ENCODE results near the gene NPAS3.

Gene NPAS3

GRCh38 chr14:33016613-33017012 lies 77.9 kb downstream of the NPAS3 start:
- DNase-seq: no peak

GRCh38 chr14:33017016-33017415 lies 78.3 kb downstream of the NPAS3 start:
- DNase-seq: no peak

- no peak for DNase-seq
Measured at GRCh38 chr14:33019346-33019745, 80.7 kb downstream of the NPAS3 start.

- DNase-seq: no peak
Measured at GRCh38 chr14:33026850-33027430, 88.3 kb downstream of the NPAS3 start.

- DNase-seq: no peak
Measured at GRCh38 chr14:33029511-33029910, 90.8 kb downstream of the NPAS3 start.

- DNase-seq: no peak
Measured at GRCh38 chr14:33030386-33030785, 91.7 kb downstream of the NPAS3 start.

- DNase-seq: no peak
Measured at GRCh38 chr14:33035416-33036194, 96.9 kb downstream of the NPAS3 start.

GRCh38 chr14:33039311-33039710 lies 100.6 kb downstream of the NPAS3 start:
- no peak for DNase-seq

- no peak for DNase-seq
Measured at GRCh38 chr14:33040372-33041140, 101.9 kb downstream of the NPAS3 start.

GRCh38 chr14:33042591-33042990 lies 103.9 kb downstream of the NPAS3 start:
- DNase-seq: no peak

GRCh38 chr14:33045760-33046159 lies 107.1 kb downstream of the NPAS3 start:
- DNase-seq: no peak

GRCh38 chr14:33052943-33053342 lies 114.3 kb downstream of the NPAS3 start:
- no peak for DNase-seq

GRCh38 chr14:33056213-33056612 lies 117.5 kb downstream of the NPAS3 start:
- DNase-seq: no peak

- no peak for DNase-seq
Measured at GRCh38 chr14:33057585-33057984, 118.9 kb downstream of the NPAS3 start.

- no peak for DNase-seq
Measured at GRCh38 chr14:33061667-33062325, 123.1 kb downstream of the NPAS3 start.

GRCh38 chr14:33062476-33062875 lies 123.8 kb downstream of the NPAS3 start:
- no peak for DNase-seq

GRCh38 chr14:33062881-33063280 lies 124.2 kb downstream of the NPAS3 start:
- no peak for DNase-seq

- DNase-seq: no peak
Measured at GRCh38 chr14:33063521-33063920, 124.8 kb downstream of the NPAS3 start.

GRCh38 chr14:33065634-33066033 lies 127.0 kb downstream of the NPAS3 start:
- DNase-seq: no peak

GRCh38 chr14:33068040-33068439 lies 129.4 kb downstream of the NPAS3 start:
- DNase-seq: no peak

GRCh38 chr14:33068626-33069025 lies 129.9 kb downstream of the NPAS3 start:
- DNase-seq: no peak

GRCh38 chr14:33070475-33070874 lies 131.8 kb downstream of the NPAS3 start:
- no peak for DNase-seq

GRCh38 chr14:33073023-33073422 lies 134.3 kb downstream of the NPAS3 start:
- DNase-seq: no peak
